Activated CD4-positive, alpha-beta T cell treated with anti-CD3 and anti-CD28 coated beads, Interleukin-2, amount 50 U/mL, for 24 hours (primary cell): ENCODE results near the gene KLF15.

ENCODE experiments used
- DNase-seq, 2 donors: peaks; one replicate each; pipeline ENCODE4 v3.0.0-alpha.2; 2020; ENCODE audit warnings: low read depth in 1 of 2, low spot score in 1 of 2

Gene KLF15

GRCh38 chr3:126322181-126322967 lies 34.8 kb downstream of the KLF15 start:
- DNase-seq = no peak

GRCh38 chr3:126321490-126321889 lies 35.7 kb downstream of the KLF15 start:
- DNase-seq = no peak

- no peak for DNase-seq
Observed at GRCh38 chr3:126320517-126321293, 36.5 kb downstream of the KLF15 start.

- DNase-seq = no peak
Observed at GRCh38 chr3:126319701-126320295, 37.4 kb downstream of the KLF15 start.

GRCh38 chr3:126317029-126317996 lies 39.9 kb downstream of the KLF15 start:
- no peak for DNase-seq

GRCh38 chr3:126316501-126316939 lies 40.7 kb downstream of the KLF15 start:
- DNase-seq = no peak

- no peak for DNase-seq
Observed at GRCh38 chr3:126316031-126316461, 41.2 kb downstream of the KLF15 start.

GRCh38 chr3:126314790-126315658 lies 42.2 kb downstream of the KLF15 start:
- DNase-seq = no peak

GRCh38 chr3:126314305-126314789 lies 42.9 kb downstream of the KLF15 start:
- DNase-seq = no peak

GRCh38 chr3:126313580-126314304 lies 43.5 kb downstream of the KLF15 start:
- no peak for DNase-seq

GRCh38 chr3:126313166-126313565 lies 44.0 kb downstream of the KLF15 start:
- no peak for DNase-seq

- DNase-seq = no peak
Observed at GRCh38 chr3:126312341-126312740, 44.9 kb downstream of the KLF15 start.

- DNase-seq = no peak
Observed at GRCh38 chr3:126311338-126311978, 45.8 kb downstream of the KLF15 start.

GRCh38 chr3:126310816-126311215 lies 46.4 kb downstream of the KLF15 start:
- DNase-seq = no peak

GRCh38 chr3:126309861-126310655 lies 47.1 kb downstream of the KLF15 start:
- DNase-seq = no peak

GRCh38 chr3:126309165-126309564 lies 48.0 kb downstream of the KLF15 start:
- no peak for DNase-seq

GRCh38 chr3:126308394-126309125 lies 48.6 kb downstream of the KLF15 start:
- DNase-seq = no peak
